Natural killer cell treated with Interleukin-12 subunit alpha and Interleukin-12 subunit beta and Interleukin-15 and Interleukin-18, amount 100 ng/mL, for 72 hours (primary cell): ENCODE measurements around the gene EPHA10. TPM values are rescaled to one million over a fixed set of nuclear protein-coding genes. Genes with fewer than 3 reads are reported as not detected.
A peak's percentile ranks its signal among the peaks of the same experiment; 100 is the strongest.

ENCODE experiments used
- ATAC-seq, 2 donors: fragments of 150-1000 bp; cut with Tn5 transposase in 1 of 2; sonication (Bioruptor Pico), chemical (Tn5 transposase) in 1 of 2; 2 replicates each; pipeline ENCODE4 v1.10.0; 2021
- DNase-seq: peaks from one replicate; pipeline ENCODE4 v3.0.0; 2022; ENCODE audit warnings: low spot score
- H3K27ac Mint-ChIP-seq, 2 donors: 1 replicate in 1 of 2; 2 replicates in 1 of 2; pipeline ENCODE4 v1.8.0; 2022; ENCODE audit warnings: mixed read lengths in 2 of 2, mild to moderate bottlenecking in 1 of 2, moderate library complexity in 1 of 2
- H3K27me3 Mint-ChIP-seq, 2 donors: 1 replicate in 1 of 2; 2 replicates in 1 of 2; pipeline ENCODE4 v1.8.0; 2022; ENCODE audit warnings: mixed read lengths in 2 of 2
- H3K36me3 Mint-ChIP-seq: one replicate; pipeline ENCODE4 v1.8.0; 2022; ENCODE audit warnings: mixed read lengths
- H3K4me1 Mint-ChIP-seq, 2 donors: 1 replicate in 1 of 2; 2 replicates in 1 of 2; pipeline ENCODE4 v1.8.0; 2022; ENCODE audit warnings: low read depth in 2 of 2, mixed read lengths in 2 of 2, mild to moderate bottlenecking in 1 of 2
- H3K4me3 Mint-ChIP-seq: one replicate; pipeline ENCODE4 v1.8.0; 2022; ENCODE audit warnings: mixed read lengths
- H3K9me3 Mint-ChIP-seq: 2 replicates; pipeline ENCODE4 v1.8.0; 2022; ENCODE audit warnings: mixed read lengths
- total RNA-seq, 2 donors: library from RNA; stranded (reverse); gene quantifications; one replicate each; pipeline ENCODE4 v1.2.3, GENCODE V29; 2022

The EPHA10 gene
- not detected for total RNA-seq

GRCh38 chr1:37764888-37765441, at the start of gene EPHA10:
TSS of gene EPHA10 (minus strand) at chr1:37765120. CDS start at chr1:37765066, 54 bp downstream.
- H3K4me3 Mint-ChIP-seq: no peak within 1 kb of the TSS
- no peak within 1 kb of the TSS for H3K27ac Mint-ChIP-seq
- no peaks in the 10 kb centered on the region for H3K36me3 Mint-ChIP-seq
- DNase-seq (no peak), ATAC-seq (no peak)
- peaks cover 0 to 11% of the 10 kb centered on the region in 2 donors for H3K4me1 Mint-ChIP-seq
- peaks cover 4% of the 10 kb centered on the region for H3K9me3 Mint-ChIP-seq
- H3K27me3 Mint-ChIP-seq: peaks cover 51 to 70% of the 10 kb centered on the region in 2 donors

- H3K4me1 Mint-ChIP-seq: peaks cover 16 to 27% of the 10 kb centered on the region in 2 donors
- no peak overlapping the region for H3K27ac Mint-ChIP-seq
- no peaks in the 10 kb centered on the region for H3K27me3 Mint-ChIP-seq
- ATAC-seq (no peak), DNase-seq (no peak)
- no peaks in the 10 kb centered on the region for H3K36me3 Mint-ChIP-seq
- H3K4me3 Mint-ChIP-seq: no peak overlapping the region
- H3K9me3 Mint-ChIP-seq: no peaks in the 10 kb centered on the region
Observed at GRCh38 chr1:37814252-37814651, 49.3 kb upstream of the EPHA10 start.

GRCh38 chr1:37813529-37814145, 48.7 kb upstream of the EPHA10 start:
- H3K36me3 Mint-ChIP-seq: no peaks in the 10 kb centered on the region
- no peak for DNase-seq
- H3K27ac Mint-ChIP-seq: no peak overlapping the region
- ATAC-seq: no peak
- no peak overlapping the region for H3K4me3 Mint-ChIP-seq
- no peaks in the 10 kb centered on the region for H3K27me3 Mint-ChIP-seq
- H3K4me1 Mint-ChIP-seq: peaks cover 22 to 32% of the 10 kb centered on the region in 2 donors
- no peaks in the 10 kb centered on the region for H3K9me3 Mint-ChIP-seq

GRCh38 chr1:37811027-37811655, 46.2 kb upstream of the EPHA10 start:
- ATAC-seq (no peak), DNase-seq (peak; percentile 80)
- H3K4me1 Mint-ChIP-seq: peaks cover 22 to 40% of the 10 kb centered on the region in 2 donors
- H3K9me3 Mint-ChIP-seq: no peaks in the 10 kb centered on the region
- peak overlapping the region; percentile 20 to 59 for H3K27ac Mint-ChIP-seq
- H3K4me3 Mint-ChIP-seq: peak overlapping the region; percentile 9
- no peaks in the 10 kb centered on the region for H3K36me3 Mint-ChIP-seq
- H3K27me3 Mint-ChIP-seq: no peaks in the 10 kb centered on the region

- Mint-ChIP-seq H3K27ac (peak overlapping the region; percentile 20 to 59), H3K4me3 (no peak overlapping the region), H3K9me3 (no peaks in the 10 kb centered on the region), H3K27me3 (no peaks in the 10 kb centered on the region), H3K36me3 (no peaks in the 10 kb centered on the region), H3K4me1 (peaks cover 22 to 35% of the 10 kb centered on the region in 2 donors)
- DNase-seq (no peak), ATAC-seq (no peak)
Observed at GRCh38 chr1:37809942-37810341, 45.0 kb upstream of the EPHA10 start.

- Mint-ChIP-seq H3K27ac (peak overlapping the region; percentile 80 to 91), H3K36me3 (peaks cover 8% of the 10 kb centered on the region), H3K4me3 (peak overlapping the region; percentile 91), H3K9me3 (no peaks in the 10 kb centered on the region), H3K4me1 (peaks cover 29 to 36% of the 10 kb centered on the region in 2 donors), H3K27me3 (no peaks in the 10 kb centered on the region)
- DNase-seq: peak; percentile 81
- peak; percentile 80 to 85 for ATAC-seq
Observed at GRCh38 chr1:37808369-37809319, 43.7 kb upstream of the EPHA10 start.

- Mint-ChIP-seq H3K4me3 (peak within 1 kb of the TSS; percentile 91), H3K36me3 (peaks cover 8% of the 10 kb centered on the region)
Observed at GRCh38 chr1:37807555-37808368, 42.8 kb upstream of the EPHA10 start, which contains the start of the genes C1orf122 and YRDC. TSS of gene C1orf122 (plus strand) at chr1:37807790. CDS start at chr1:37808405, 615 bp downstream. TSS of gene YRDC (minus strand) at chr1:37808208. CDS start at chr1:37808180, 28 bp downstream.

GRCh38 chr1:37807220-37807554, 42.3 kb upstream of the EPHA10 start:
- peaks cover 13% of the 10 kb centered on the region for H3K36me3 Mint-ChIP-seq
- no peak for ATAC-seq
- no peak for DNase-seq

More at GRCh38 chr1:37807555-37808368, 42.8 kb upstream of the EPHA10 start, which contains the start of the genes C1orf122 and YRDC:
- Mint-ChIP-seq H3K9me3 (no peaks in the 10 kb centered on the region), H3K27ac (peak within 1 kb of the TSS; percentile 80 to 91), H3K27me3 (no peaks in the 10 kb centered on the region), H3K4me1 (peaks cover 29 to 36% of the 10 kb centered on the region in 2 donors)
- DNase-seq: peak; percentile 94
- ATAC-seq: peak; percentile 96 to 97

GRCh38 chr1:37802439-37802838, 37.5 kb upstream of the EPHA10 start:
- no peak for ATAC-seq
- peak overlapping the region in 1 of 2 donors; percentile 56 for H3K27ac Mint-ChIP-seq
- no peak overlapping the region for H3K4me3 Mint-ChIP-seq
- no peak for DNase-seq
- no peaks in the 10 kb centered on the region for H3K27me3 Mint-ChIP-seq
- no peaks in the 10 kb centered on the region for H3K9me3 Mint-ChIP-seq
- H3K4me1 Mint-ChIP-seq: peaks cover 8 to 14% of the 10 kb centered on the region in 2 donors
- H3K36me3 Mint-ChIP-seq: peaks cover 13% of the 10 kb centered on the region

More at GRCh38 chr1:37807220-37807554, 42.3 kb upstream of the EPHA10 start:
- Mint-ChIP-seq H3K27me3 (no peaks in the 10 kb centered on the region), H3K27ac (peak overlapping the region; percentile 80 to 90), H3K4me1 (peaks cover 29 to 36% of the 10 kb centered on the region in 2 donors), H3K9me3 (no peaks in the 10 kb centered on the region), H3K4me3 (peak overlapping the region; percentile 91)

- no peaks in the 10 kb centered on the region for H3K9me3 Mint-ChIP-seq
- DNase-seq (no peak), ATAC-seq (no peak)
- peaks cover 4% of the 10 kb centered on the region for H3K36me3 Mint-ChIP-seq
- no peak overlapping the region for H3K4me3 Mint-ChIP-seq
- no peak overlapping the region for H3K27ac Mint-ChIP-seq
- peaks cover 7 to 15% of the 10 kb centered on the region in 2 donors for H3K4me1 Mint-ChIP-seq
- H3K27me3 Mint-ChIP-seq: peaks cover 0 to 6% of the 10 kb centered on the region in 2 donors
Observed at GRCh38 chr1:37797750-37798345, 32.9 kb upstream of the EPHA10 start.

GRCh38 chr1:37795340-37796125, 30.6 kb upstream of the EPHA10 start:
- H3K9me3 Mint-ChIP-seq: no peaks in the 10 kb centered on the region
- no peaks in the 10 kb centered on the region for H3K36me3 Mint-ChIP-seq
- H3K27me3 Mint-ChIP-seq: peaks cover 10 to 13% of the 10 kb centered on the region in 2 donors
- peak overlapping the region; percentile 81 for H3K4me3 Mint-ChIP-seq
- ATAC-seq (peak in 1 of 2 donors; percentile 48), DNase-seq (no peak)
- no peak overlapping the region for H3K27ac Mint-ChIP-seq
- peaks cover 7 to 15% of the 10 kb centered on the region in 2 donors for H3K4me1 Mint-ChIP-seq
